SK-N-SH treated with all-trans-retinoic acid at 6 μM for 48 hours (cell line): ENCODE results near the gene VILL.

Experiments used
- ATAC-seq: fragments of 200-7000 bp; cut with Tn5 transposase; 3 replicates; pipeline ENCODE4 v1.9.1; 2020; ENCODE audit warnings: mild to moderate bottlenecking, moderate library complexity
- ARNTL ChIP-seq: fragments of 450-650 bp; formaldehyde crosslinking; IDR thresholded peaks from 2 replicates; pipeline ENCODE4 v1.5.0; 2020; ENCODE audit warnings: low read depth, mild to moderate bottlenecking, moderate library complexity, borderline replicate concordance
- BACH2 ChIP-seq: fragments of 250-450 bp; sonication (Bioruptor Pico); IDR thresholded peaks from 2 replicates; pipeline ENCODE4 v1.9.0; 2021; ENCODE audit warnings: mild to moderate bottlenecking, borderline replicate concordance
- CREB5 ChIP-seq: fragments of 250-450 bp; sonication (Bioruptor Pico); IDR thresholded peaks from 2 replicates; pipeline ENCODE4 v1.5.1; 2020; ENCODE audit warnings: low read depth, mild to moderate bottlenecking, moderate library complexity
- CSDC2 ChIP-seq: fragments of 250-450 bp; sonication (Bioruptor Pico); IDR thresholded peaks from 2 replicates; pipeline ENCODE4 v1.5.0; 2020; ENCODE audit warnings: mild to moderate bottlenecking, moderate library complexity
- ESRRG ChIP-seq: fragments of 250-450 bp; sonication (Bioruptor Pico); IDR thresholded peaks from 2 replicates; pipeline ENCODE4 v1.6.1; 2021; ENCODE audit warnings: mild to moderate bottlenecking
- GLIS3 ChIP-seq: fragments of 250-450 bp; sonication (Bioruptor Pico); IDR thresholded peaks from 2 replicates; pipeline ENCODE4 v1.5.0; 2020; ENCODE audit warnings: mild to moderate bottlenecking, moderate library complexity
- ISL1 ChIP-seq: fragments of 250-450 bp; sonication (Bioruptor Pico); IDR thresholded peaks from 2 replicates; pipeline ENCODE4 v2.1.2; 2022; ENCODE audit warnings: mild to moderate bottlenecking, moderate library complexity
- OSR1 ChIP-seq: fragments of 250-450 bp; sonication (Bioruptor Pico); IDR thresholded peaks from 2 replicates; pipeline ENCODE4 v1.8.0; 2022; ENCODE audit warnings: moderate library complexity, mild to moderate bottlenecking, inconsistent platforms
- POU6F1 ChIP-seq: fragments of 250-450 bp; sonication (Bioruptor Pico); IDR thresholded peaks from 2 replicates; pipeline ENCODE4 v1.8.0; 2021; ENCODE audit warnings: low read depth, mild to moderate bottlenecking, moderate library complexity, borderline replicate concordance
- PPARA ChIP-seq: fragments of 250-450 bp; sonication (Bioruptor Pico); IDR thresholded peaks from 2 replicates; pipeline ENCODE4 v1.5.0; 2020; ENCODE audit warnings: mild to moderate bottlenecking, borderline replicate concordance
- RARB ChIP-seq: fragments of 250-450 bp; sonication (Bioruptor Pico); IDR thresholded peaks from 2 replicates; pipeline ENCODE4 v1.8.0; 2021; ENCODE audit warnings: mild to moderate bottlenecking, moderate library complexity
- SNAI2 ChIP-seq: fragments of 250-450 bp; sonication (Bioruptor Pico); IDR thresholded peaks from 2 replicates; pipeline ENCODE4 v1.5.0; 2020; ENCODE audit warnings: mild to moderate bottlenecking, moderate library complexity
- TCF4 ChIP-seq: fragments of 250-450 bp; sonication (Bioruptor Pico); IDR thresholded peaks from 2 replicates; pipeline ENCODE4 v1.8.0; 2021; ENCODE audit warnings: mild to moderate bottlenecking, moderate library complexity, borderline replicate concordance
- TOX ChIP-seq: fragments of 250-450 bp; sonication (Bioruptor Pico); IDR thresholded peaks from 2 replicates; pipeline ENCODE4 v1.8.0; 2021; ENCODE audit warnings: mild to moderate bottlenecking, moderate library complexity, borderline replicate concordance
- ZC3H10 ChIP-seq: fragments of 250-450 bp; sonication (Bioruptor Pico); IDR thresholded peaks from 2 replicates; pipeline ENCODE4 v1.5.1; 2021; ENCODE audit warnings: mild to moderate bottlenecking, moderate library complexity
- ZFP3 ChIP-seq: fragments of 250-450 bp; sonication (Bioruptor Pico); IDR thresholded peaks from 2 replicates; pipeline ENCODE4 v1.5.0; 2020; ENCODE audit warnings: mild to moderate bottlenecking, moderate library complexity
- ZFP30 ChIP-seq: fragments of 450-650 bp; formaldehyde crosslinking; IDR thresholded peaks from 2 replicates; pipeline ENCODE4 v1.5.0; 2022; ENCODE audit warnings: mild to moderate bottlenecking, moderate library complexity
- ZNF565 ChIP-seq: fragments of 450-650 bp; formaldehyde crosslinking; conservative IDR thresholded peaks from 2 replicates; pipeline ENCODE4 v1.5.0; 2020; ENCODE audit warnings: low read depth, mild to moderate bottlenecking, moderate library complexity
- ZNF70 ChIP-seq: fragments of 450-650 bp; formaldehyde crosslinking; IDR thresholded peaks from 2 replicates; pipeline ENCODE4 v1.5.0; 2020; ENCODE audit warnings: mild to moderate bottlenecking, moderate library complexity
- ZNF8 ChIP-seq: fragments of 450-650 bp; formaldehyde crosslinking; IDR thresholded peaks from 2 replicates; pipeline ENCODE4 v1.5.0; 2020; ENCODE audit warnings: mild to moderate bottlenecking, moderate library complexity
- TF ChIP-seq, protein P1 (sequence below): fragments of 250-450 bp; sonication (Bioruptor Pico); IDR thresholded peaks from 2 replicates; pipeline ENCODE4 v1.8.0; 2020; ENCODE audit warnings: mild to moderate bottlenecking, moderate library complexity, borderline replicate concordance
- TF ChIP-seq, protein P2 (sequence below): fragments of 250-450 bp; sonication (Bioruptor Pico); IDR thresholded peaks from 2 replicates; pipeline ENCODE4 v1.5.1; 2021; ENCODE audit warnings: mild to moderate bottlenecking, moderate library complexity
- TF ChIP-seq, protein P3 (sequence below): fragments of 250-450 bp; sonication (Bioruptor Pico); IDR thresholded peaks from 2 replicates; pipeline ENCODE4 v1.5.0; 2020; ENCODE audit warnings: mild to moderate bottlenecking, moderate library complexity

Gene VILL

GRCh38 chr3:37964716-37965115 is 25.9 kb upstream of the VILL start (continued):
- no peak for TF ChIP-seq ZFP3 (CRISPR knock-in tag)
- TF ChIP-seq, protein P1, sequence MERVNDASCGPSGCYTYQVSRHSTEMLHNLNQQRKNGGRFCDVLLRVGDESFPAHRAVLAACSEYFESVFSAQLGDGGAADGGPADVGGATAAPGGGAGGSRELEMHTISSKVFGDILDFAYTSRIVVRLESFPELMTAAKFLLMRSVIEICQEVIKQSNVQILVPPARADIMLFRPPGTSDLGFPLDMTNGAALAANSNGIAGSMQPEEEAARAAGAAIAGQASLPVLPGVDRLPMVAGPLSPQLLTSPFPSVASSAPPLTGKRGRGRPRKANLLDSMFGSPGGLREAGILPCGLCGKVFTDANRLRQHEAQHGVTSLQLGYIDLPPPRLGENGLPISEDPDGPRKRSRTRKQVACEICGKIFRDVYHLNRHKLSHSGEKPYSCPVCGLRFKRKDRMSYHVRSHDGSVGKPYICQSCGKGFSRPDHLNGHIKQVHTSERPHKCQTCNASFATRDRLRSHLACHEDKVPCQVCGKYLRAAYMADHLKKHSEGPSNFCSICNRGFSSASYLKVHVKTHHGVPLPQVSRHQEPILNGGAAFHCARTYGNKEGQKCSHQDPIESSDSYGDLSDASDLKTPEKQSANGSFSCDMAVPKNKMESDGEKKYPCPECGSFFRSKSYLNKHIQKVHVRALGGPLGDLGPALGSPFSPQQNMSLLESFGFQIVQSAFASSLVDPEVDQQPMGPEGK (CRISPR knock-in tag) = no peak
- no peak for TF ChIP-seq SNAI2 (CRISPR knock-in tag)
- no peak for TF ChIP-seq ESRRG (CRISPR knock-in tag)
- TF ChIP-seq GLIS3 (CRISPR knock-in tag) = no peak
- no peak for TF ChIP-seq TOX (CRISPR knock-in tag)
- TF ChIP-seq BACH2 (CRISPR knock-in tag) = no peak
- TF ChIP-seq, all 23 proteins: peak for 0

- ATAC-seq = peak; percentile 96
- TF ChIP-seq ESRRG (CRISPR knock-in tag) (no peak), BACH2 (CRISPR knock-in tag) (no peak), ARNTL (CRISPR knock-in tag) (no peak), ZFP30 (no peak), TOX (CRISPR knock-in tag) (no peak), CSDC2 (CRISPR knock-in tag) (no peak), ZNF70 (CRISPR knock-in tag) (no peak), POU6F1 (CRISPR knock-in tag) (no peak), CREB5 (CRISPR knock-in tag) (no peak), ZNF565 (CRISPR knock-in tag) (no peak), OSR1 (CRISPR knock-in tag) (no peak), ZC3H10 (no peak), GLIS3 (CRISPR knock-in tag) (no peak), SNAI2 (CRISPR knock-in tag) (no peak), RARB (CRISPR knock-in tag) (no peak), ISL1 (CRISPR knock-in tag) (no peak), ZFP3 (CRISPR knock-in tag) (no peak), PPARA (CRISPR knock-in tag) (no peak)
- TF ChIP-seq, protein P1 (CRISPR knock-in tag) = no peak
- TF ChIP-seq, protein P2, sequence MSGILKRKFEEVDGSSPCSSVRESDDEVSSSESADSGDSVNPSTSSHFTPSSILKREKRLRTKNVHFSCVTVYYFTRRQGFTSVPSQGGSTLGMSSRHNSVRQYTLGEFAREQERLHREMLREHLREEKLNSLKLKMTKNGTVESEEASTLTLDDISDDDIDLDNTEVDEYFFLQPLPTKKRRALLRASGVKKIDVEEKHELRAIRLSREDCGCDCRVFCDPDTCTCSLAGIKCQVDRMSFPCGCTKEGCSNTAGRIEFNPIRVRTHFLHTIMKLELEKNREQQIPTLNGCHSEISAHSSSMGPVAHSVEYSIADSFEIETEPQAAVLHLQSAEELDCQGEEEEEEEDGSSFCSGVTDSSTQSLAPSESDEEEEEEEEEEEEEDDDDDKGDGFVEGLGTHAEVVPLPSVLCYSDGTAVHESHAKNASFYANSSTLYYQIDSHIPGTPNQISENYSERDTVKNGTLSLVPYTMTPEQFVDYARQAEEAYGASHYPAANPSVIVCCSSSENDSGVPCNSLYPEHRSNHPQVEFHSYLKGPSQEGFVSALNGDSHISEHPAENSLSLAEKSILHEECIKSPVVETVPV (CRISPR knock-in tag) = no peak
These were observed 23.2 kb upstream of the VILL start for GRCh38 chr3:37967260-37967881.

DNA sequence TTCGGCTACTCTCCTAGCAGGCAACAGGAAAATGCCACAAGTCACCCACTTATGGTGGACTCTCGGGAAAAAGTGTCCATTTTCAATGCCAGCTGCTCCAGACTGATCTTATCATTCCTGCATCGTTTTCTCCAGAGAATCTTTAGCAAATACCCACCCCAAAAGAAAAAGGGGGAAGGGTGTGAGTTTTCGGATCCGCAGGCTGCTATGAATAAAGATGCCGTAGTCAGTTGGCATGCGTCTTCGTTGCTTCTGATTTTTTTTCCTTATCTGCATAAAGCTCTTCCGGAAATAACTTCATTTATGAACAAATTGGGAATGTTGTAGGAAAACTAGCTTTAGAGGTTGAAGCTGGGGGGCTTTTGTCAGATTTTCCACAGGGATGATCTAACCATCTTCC is 22.4 kb upstream of the VILL start:
- TF ChIP-seq BACH2 (CRISPR knock-in tag) (no peak), ZFP3 (CRISPR knock-in tag) (no peak), TCF4 (CRISPR knock-in tag) (no peak), CREB5 (CRISPR knock-in tag) (no peak), RARB (CRISPR knock-in tag) (no peak), TOX (CRISPR knock-in tag) (no peak), ZNF8 (CRISPR knock-in tag) (no peak), OSR1 (CRISPR knock-in tag) (no peak)
- TF ChIP-seq, protein P3, sequence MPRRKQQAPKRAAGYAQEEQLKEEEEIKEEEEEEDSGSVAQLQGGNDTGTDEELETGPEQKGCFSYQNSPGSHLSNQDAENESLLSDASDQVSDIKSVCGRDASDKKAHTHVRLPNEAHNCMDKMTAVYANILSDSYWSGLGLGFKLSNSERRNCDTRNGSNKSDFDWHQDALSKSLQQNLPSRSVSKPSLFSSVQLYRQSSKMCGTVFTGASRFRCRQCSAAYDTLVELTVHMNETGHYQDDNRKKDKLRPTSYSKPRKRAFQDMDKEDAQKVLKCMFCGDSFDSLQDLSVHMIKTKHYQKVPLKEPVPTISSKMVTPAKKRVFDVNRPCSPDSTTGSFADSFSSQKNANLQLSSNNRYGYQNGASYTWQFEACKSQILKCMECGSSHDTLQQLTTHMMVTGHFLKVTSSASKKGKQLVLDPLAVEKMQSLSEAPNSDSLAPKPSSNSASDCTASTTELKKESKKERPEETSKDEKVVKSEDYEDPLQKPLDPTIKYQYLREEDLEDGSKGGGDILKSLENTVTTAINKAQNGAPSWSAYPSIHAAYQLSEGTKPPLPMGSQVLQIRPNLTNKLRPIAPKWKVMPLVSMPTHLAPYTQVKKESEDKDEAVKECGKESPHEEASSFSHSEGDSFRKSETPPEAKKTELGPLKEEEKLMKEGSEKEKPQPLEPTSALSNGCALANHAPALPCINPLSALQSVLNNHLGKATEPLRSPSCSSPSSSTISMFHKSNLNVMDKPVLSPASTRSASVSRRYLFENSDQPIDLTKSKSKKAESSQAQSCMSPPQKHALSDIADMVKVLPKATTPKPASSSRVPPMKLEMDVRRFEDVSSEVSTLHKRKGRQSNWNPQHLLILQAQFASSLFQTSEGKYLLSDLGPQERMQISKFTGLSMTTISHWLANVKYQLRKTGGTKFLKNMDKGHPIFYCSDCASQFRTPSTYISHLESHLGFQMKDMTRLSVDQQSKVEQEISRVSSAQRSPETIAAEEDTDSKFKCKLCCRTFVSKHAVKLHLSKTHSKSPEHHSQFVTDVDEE (CRISPR knock-in tag) = no peak
- TF ChIP-seq, protein P2 (CRISPR knock-in tag) = no peak
- no peak for ATAC-seq
